ENCODE data around the gene OLFML2B.

Gene OLFML2B

GRCh38 chr1:161945306-161946060, 78.2 kb downstream of the OLFML2B start:
- DNase-seq, result no peak
- Mint-ChIP-seq H3K4me3 (no peak overlapping the region), H3K4me1 (ENCODE audit: low read depth) (peaks cover 9% of the 10 kb centered on the region), H3K9me3 (no peaks in the 10 kb centered on the region), H3K36me3 (ENCODE audit: low read depth) (peaks cover 88% of the 10 kb centered on the region), H3K27me3 (no peaks in the 10 kb centered on the region), H3K27ac (no peak overlapping the region)

DNA sequence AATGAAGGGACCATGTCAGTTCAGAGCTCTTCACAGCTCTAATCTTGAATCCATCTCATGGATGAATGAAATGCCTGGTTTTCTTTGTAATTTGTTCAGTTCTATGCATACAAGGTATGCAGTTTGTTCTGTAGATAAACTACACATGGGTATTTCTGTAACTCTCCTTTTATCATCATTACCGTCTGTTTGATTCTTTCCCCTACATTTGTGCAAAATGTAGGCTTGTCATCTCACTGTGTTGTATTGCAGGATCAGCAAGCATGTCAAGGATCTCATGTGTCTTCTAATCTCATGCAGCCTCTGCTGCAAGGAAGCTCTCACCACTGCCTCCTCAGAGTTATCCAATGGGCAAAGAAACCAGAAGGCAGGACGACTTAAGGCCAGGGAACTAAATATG, 79.3 kb downstream of the OLFML2B start:
- peaks cover 9% of the 10 kb centered on the region for H3K4me1 Mint-ChIP-seq (ENCODE audit: low read depth)

GRCh38 chr1:161943737-161944136, 79.9 kb downstream of the OLFML2B start:
- Mint-ChIP-seq H3K27me3 (no peaks in the 10 kb centered on the region), H3K36me3 (ENCODE audit: low read depth) (peaks cover 72% of the 10 kb centered on the region), H3K4me1 (ENCODE audit: low read depth) (peaks cover 9% of the 10 kb centered on the region), H3K27ac (no peak overlapping the region), H3K9me3 (no peaks in the 10 kb centered on the region), H3K4me3 (no peak overlapping the region)
- DNase-seq, result no peak

More for the DNA sequence above, 79.3 kb downstream of the OLFML2B start:
- no peak for DNase-seq
- Mint-ChIP-seq H3K27me3 (no peaks in the 10 kb centered on the region), H3K4me3 (no peak overlapping the region), H3K27ac (no peak overlapping the region), H3K9me3 (no peaks in the 10 kb centered on the region), H3K36me3 (ENCODE audit: low read depth) (peaks cover 77% of the 10 kb centered on the region)

DNA sequence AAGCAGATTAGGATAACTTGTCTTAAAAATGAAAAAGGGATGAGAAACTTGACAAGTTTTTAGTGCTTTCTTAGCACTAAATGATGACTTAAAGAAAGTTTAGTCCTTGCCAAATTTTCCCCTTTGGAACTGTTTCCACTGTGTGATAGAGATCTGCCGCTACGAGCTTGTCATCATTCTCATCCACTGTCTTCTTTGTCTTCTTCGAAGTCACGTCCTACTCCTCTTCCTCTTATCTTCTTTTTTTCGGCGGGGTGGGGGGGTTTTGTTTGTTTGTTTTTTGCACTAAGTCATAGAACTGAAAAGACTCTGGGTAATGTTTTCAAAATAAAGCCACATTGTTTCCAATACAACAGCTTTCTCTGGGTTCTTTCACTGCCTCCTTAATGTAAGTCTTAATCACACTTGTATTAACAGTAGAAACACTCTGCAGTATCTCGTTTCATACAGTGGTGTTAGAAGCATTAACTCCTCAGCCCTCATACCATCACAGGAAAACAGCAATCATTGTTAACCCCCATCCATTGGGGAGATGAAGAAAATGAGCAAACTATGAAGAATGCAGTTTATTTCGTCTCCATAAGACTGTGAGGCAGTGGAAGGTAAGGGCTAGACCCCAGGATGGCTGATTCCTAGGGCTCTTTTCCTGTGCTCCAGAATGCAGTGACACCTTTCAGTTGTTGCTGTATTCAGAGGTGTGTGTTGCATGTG, 81.8 kb downstream of the OLFML2B start:
- no peaks in the 10 kb centered on the region for H3K9me3 Mint-ChIP-seq
- no peaks in the 10 kb centered on the region for H3K27me3 Mint-ChIP-seq
- H3K4me3 Mint-ChIP-seq, result no peak overlapping the region
- no peak overlapping the region for H3K27ac Mint-ChIP-seq
- H3K4me1 Mint-ChIP-seq (ENCODE audit: low read depth), result peaks cover 6% of the 10 kb centered on the region
- peaks cover 61% of the 10 kb centered on the region for H3K36me3 Mint-ChIP-seq (ENCODE audit: low read depth)
- DNase-seq, result no peak

DNA sequence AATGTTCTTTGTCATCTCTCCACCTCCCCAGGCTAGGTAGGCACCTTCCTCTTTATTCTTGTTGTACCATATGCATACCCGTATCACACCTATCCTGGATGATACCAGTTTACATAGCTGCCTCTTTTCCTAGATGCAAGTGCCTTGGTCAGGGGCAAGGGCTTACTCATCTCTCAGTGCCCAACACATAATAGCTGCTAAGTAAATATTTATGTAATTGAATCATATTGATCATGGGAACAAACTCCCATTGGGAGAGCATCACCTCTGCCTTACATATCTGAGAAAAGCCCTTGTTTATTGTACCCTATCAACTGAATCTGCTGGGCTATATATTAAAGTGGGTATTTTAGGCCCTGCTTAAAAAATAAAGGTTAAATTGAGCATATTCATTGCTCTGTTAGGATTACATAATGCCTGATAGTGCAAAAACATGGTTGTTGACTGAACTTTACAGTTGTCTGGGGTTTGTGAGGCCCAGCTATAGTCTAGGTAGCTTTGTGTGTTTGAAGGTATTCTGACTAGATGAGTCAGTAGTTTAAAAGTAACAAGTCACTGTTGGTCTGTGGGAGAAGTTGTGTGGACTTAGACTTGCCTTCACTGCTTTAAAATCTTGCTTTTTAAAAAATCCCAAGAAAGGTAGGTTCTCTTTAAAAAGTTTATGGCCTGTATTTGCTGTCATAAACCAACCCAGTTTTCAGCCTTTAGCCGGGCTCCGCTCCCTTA, 82.6 kb downstream of the OLFML2B start:
- no peaks in the 10 kb centered on the region for H3K27me3 Mint-ChIP-seq
- H3K27ac Mint-ChIP-seq, result no peak overlapping the region
- no peak overlapping the region for H3K4me3 Mint-ChIP-seq
- DNase-seq, result no peak
- H3K4me1 Mint-ChIP-seq (ENCODE audit: low read depth), result peaks cover 9% of the 10 kb centered on the region
- peaks cover 58% of the 10 kb centered on the region for H3K36me3 Mint-ChIP-seq (ENCODE audit: low read depth)
- H3K9me3 Mint-ChIP-seq, result no peaks in the 10 kb centered on the region

DNA sequence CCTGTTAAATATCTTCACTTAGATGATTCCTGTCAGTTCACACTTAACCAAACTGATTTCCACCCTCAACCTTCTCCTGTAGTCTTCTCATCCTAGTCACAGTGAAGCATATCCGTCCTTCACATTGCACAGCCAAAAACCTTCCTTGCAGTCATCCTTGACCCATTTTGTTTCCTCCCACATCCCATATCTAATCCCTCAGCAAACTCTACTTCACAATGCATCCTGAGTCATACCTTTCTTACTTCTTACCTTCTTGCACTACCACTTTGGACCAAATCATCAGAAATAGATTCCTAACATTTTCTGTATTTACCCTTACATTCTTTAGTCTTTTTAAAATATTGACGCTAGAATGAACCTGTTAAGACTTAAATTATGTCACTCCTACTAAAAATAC, 86.9 kb downstream of the OLFML2B start:
- Mint-ChIP-seq H3K4me1 (ENCODE audit: low read depth) (peaks cover 48% of the 10 kb centered on the region), H3K9me3 (no peaks in the 10 kb centered on the region), H3K36me3 (ENCODE audit: low read depth) (peaks cover 34% of the 10 kb centered on the region), H3K27ac (no peak overlapping the region), H3K4me3 (no peak overlapping the region), H3K27me3 (no peaks in the 10 kb centered on the region)
- DNase-seq, result no peak

DNA sequence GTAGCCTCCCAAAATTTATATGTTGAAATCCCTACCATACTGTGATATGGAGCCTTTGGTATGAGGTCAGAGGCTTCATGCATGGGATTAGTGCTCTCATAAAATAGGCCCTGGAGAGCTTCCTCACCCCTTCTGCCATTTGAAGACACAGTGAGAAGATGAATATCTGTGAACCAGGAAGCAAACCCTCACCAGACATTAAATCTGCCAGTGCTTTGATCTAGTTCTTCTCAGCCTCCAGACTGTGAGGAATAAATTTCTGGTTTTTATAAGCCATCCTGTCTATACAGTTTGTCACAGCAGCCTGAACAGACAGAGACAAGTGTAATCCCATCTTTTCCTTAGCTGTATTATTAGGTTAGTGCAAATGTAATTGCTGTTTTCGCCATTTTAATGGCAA, 88.4 kb downstream of the OLFML2B start:
- Mint-ChIP-seq H3K4me3 (no peak overlapping the region), H3K9me3 (no peaks in the 10 kb centered on the region), H3K4me1 (ENCODE audit: low read depth) (peaks cover 49% of the 10 kb centered on the region), H3K27me3 (no peaks in the 10 kb centered on the region), H3K36me3 (ENCODE audit: low read depth) (peaks cover 32% of the 10 kb centered on the region), H3K27ac (peak overlapping the region; percentile 74)
- DNase-seq, result no peak

DNA sequence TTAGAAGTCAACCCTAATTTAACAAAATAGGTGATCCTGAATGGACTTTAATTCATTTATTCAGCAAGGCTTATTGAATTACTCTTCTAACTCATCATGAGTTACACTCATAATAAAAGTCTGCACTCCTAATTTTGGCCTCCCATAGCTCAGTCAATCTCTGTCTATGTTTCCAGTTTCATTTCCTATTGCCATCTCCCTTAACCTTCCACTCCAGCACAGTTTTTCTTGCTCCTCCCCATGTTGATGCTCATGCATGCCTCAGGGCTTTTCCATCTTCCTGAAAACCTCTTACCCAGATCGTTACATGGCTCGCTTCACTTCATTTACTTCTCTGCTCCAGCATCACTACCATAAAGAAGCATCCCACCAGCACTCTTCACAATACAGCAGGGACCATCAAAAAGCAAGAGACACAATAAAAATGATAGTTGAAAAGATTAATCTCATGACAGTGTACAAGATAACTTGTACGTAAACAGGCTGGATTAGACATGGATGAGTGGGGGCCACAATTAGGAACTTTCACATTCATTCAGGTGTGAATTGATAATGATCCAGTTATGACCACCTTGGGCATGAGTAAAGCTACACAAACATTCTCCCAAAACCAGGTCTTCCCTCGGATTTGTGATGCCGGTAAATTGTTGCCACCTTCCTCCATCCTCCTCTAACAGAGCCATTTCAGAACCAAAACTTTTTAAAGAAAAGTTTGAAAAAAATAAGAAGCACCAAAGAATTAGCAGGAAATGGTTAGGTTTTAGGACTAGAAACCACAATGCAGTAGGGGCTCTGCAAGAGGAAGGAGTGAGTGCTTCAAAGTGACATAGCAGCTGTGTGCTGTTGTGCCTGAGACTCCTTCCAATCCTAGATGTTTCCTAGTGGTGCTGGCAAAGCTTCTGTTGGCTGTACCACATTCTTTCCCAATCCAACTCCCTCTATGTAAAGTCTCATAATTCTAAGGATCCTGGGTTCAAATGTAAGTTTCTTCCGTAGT, 89.8 kb downstream of the OLFML2B start:
- H3K36me3 Mint-ChIP-seq (ENCODE audit: low read depth), result peaks cover 45% of the 10 kb centered on the region
- no peaks in the 10 kb centered on the region for H3K9me3 Mint-ChIP-seq
- peak overlapping the region; percentile 0 for H3K4me3 Mint-ChIP-seq
- no peaks in the 10 kb centered on the region for H3K27me3 Mint-ChIP-seq
- H3K27ac Mint-ChIP-seq, result peak overlapping the region; percentile 74
- DNase-seq, result no peak
- H3K4me1 Mint-ChIP-seq (ENCODE audit: low read depth), result peaks cover 56% of the 10 kb centered on the region

All from activated T-cell treated with anti-CD3 and anti-CD28 coated beads, Interleukin-2, amount 50 U/mL, for 24 hours (primary cell).